MM.1S (cell line): ENCODE results near the gene SNX7.

ENCODE experiments used
- DNase-seq: peaks from one replicate; pipeline ENCODE4 v3.0.0-alpha.2; 2015
- H2AFZ ChIP-seq: fragments of 300-600 bp; sonication (generic); 2 replicates; pipeline ENCODE4 v1.6.0; 2016; ENCODE audit warnings: antibody characterized with exemption, low read length
- H3F3A ChIP-seq: fragments of 300-600 bp; sonication (generic); 2 replicates; pipeline ENCODE4 v1.6.1; 2016; ENCODE audit warnings: mild to moderate bottlenecking, antibody characterized with exemption, low read length, moderate library complexity, mixed read lengths; ENCODE audit not compliant: insufficient read depth
- H3K27ac ChIP-seq: fragments of 300-600 bp; sonication (generic); 2 replicates; pipeline ENCODE4 v1.5.1; 2016; ENCODE audit warnings: mild to moderate bottlenecking, low read length
- H3K27me3 ChIP-seq: fragments of 300-600 bp; sonication (generic); replicated peaks from 2 replicates; pipeline ENCODE4 v1.6.0; 2016; ENCODE audit warnings: low read length; ENCODE audit not compliant: insufficient read depth
- H3K36me3 ChIP-seq: fragments of 300-600 bp; sonication (generic); replicated peaks from 2 replicates; pipeline ENCODE4 v1.6.1; 2016; ENCODE audit warnings: mild to moderate bottlenecking, low read length, mixed read lengths; ENCODE audit not compliant: insufficient read depth
- H3K4me1 ChIP-seq: fragments of 300-600 bp; sonication (generic); 2 replicates; pipeline ENCODE4 v1.6.1; 2016; ENCODE audit warnings: low read length, mixed read lengths
- H3K4me2 ChIP-seq: fragments of 300-600 bp; sonication (generic); 2 replicates; pipeline ENCODE4 v1.6.0; 2016; ENCODE audit warnings: low read depth, low read length
- H3K4me3 ChIP-seq: fragments of 300-600 bp; sonication (generic); 2 replicates; pipeline ENCODE4 v1.5.1; 2016; ENCODE audit warnings: low read length, mixed read lengths
- H3K79me2 ChIP-seq: fragments of 300-600 bp; sonication (generic); 2 replicates; pipeline ENCODE4 v1.6.1; 2016; ENCODE audit warnings: mixed run types, low read length, mixed read lengths
- H3K9ac ChIP-seq: fragments of 300-600 bp; sonication (generic); 2 replicates; pipeline ENCODE4 v1.6.1; 2016; ENCODE audit warnings: low read length, mixed read lengths
- H3K9me2 ChIP-seq: fragments of 300-600 bp; sonication (generic); replicated peaks from 2 replicates; pipeline ENCODE4 v1.6.1; 2016; ENCODE audit warnings: mild to moderate bottlenecking, low read length, mixed read lengths; ENCODE audit not compliant: insufficient read depth
- H3K9me3 ChIP-seq: fragments of 300-600 bp; sonication (generic); replicated peaks from 2 replicates; pipeline ENCODE4 v1.6.1; 2016; ENCODE audit warnings: mild to moderate bottlenecking, low read length, mixed read lengths; ENCODE audit not compliant: insufficient read depth
- H4K20me1 ChIP-seq: fragments of 300-600 bp; sonication (generic); 2 replicates; pipeline ENCODE4 v1.6.1; 2016; ENCODE audit warnings: mild to moderate bottlenecking, low read length, moderate library complexity, mixed read lengths; ENCODE audit not compliant: insufficient read depth
- CTCF ChIP-seq: fragments of 300-600 bp; sonication (generic); IDR thresholded peaks from 2 replicates; pipeline ENCODE4 v1.5.1; 2016; ENCODE audit warnings: antibody characterized with exemption, low read length, mixed read lengths
- EZH2 ChIP-seq: fragments of 300-600 bp; sonication (generic); optimal IDR thresholded peaks from 2 replicates; pipeline ENCODE3; 2017; ENCODE audit warnings: low read depth, mild to moderate bottlenecking, antibody characterized with exemption, low read length, mixed read lengths
- EZH2phosphoT487 ChIP-seq: fragments of 300-600 bp; sonication (generic); IDR thresholded peaks from 2 replicates; pipeline ENCODE4 v1.6.1; 2018; ENCODE audit warnings: antibody characterized with exemption, low read length

The SNX7 gene

GRCh38 chr1:98668733-98669132 is 7.2 kb downstream of the SNX7 start:
- Histone ChIP-seq H3K9ac (no peak overlapping the region), H3K27me3 (no peaks in the 10 kb centered on the region), H3K27ac (no peak overlapping the region), H3F3A (no peaks in the 10 kb centered on the region), H3K79me2 (no peaks in the 10 kb centered on the region), H4K20me1 (no peaks in the 10 kb centered on the region), H3K4me2 (no peak overlapping the region), H3K9me2 (no peaks in the 10 kb centered on the region), H3K9me3 (no peaks in the 10 kb centered on the region), H3K4me3 (no peak overlapping the region), H2AFZ (no peak overlapping the region), H3K4me1 (no peaks in the 10 kb centered on the region), H3K36me3 (no peaks in the 10 kb centered on the region)
- no peak for DNase-seq
- TF ChIP-seq EZH2phosphoT487 = no peak
- TF ChIP-seq EZH2 = no peak
- TF ChIP-seq CTCF = no peak

GRCh38 chr1:98669355-98670296 is 8.1 kb downstream of the SNX7 start:
- no peak overlapping the region for H3K4me3 ChIP-seq
- TF ChIP-seq EZH2 (no peak), EZH2phosphoT487 (no peak), CTCF (no peak)
- H3K9me2 ChIP-seq = no peaks in the 10 kb centered on the region
- no peaks in the 10 kb centered on the region for H3K4me1 ChIP-seq
- H3K9ac ChIP-seq = no peak overlapping the region
- no peaks in the 10 kb centered on the region for H3K79me2 ChIP-seq
- no peak overlapping the region for H3K4me2 ChIP-seq
- H3K27me3 ChIP-seq = no peaks in the 10 kb centered on the region
- no peaks in the 10 kb centered on the region for H3F3A ChIP-seq
- no peaks in the 10 kb centered on the region for H3K9me3 ChIP-seq
- H2AFZ ChIP-seq = no peak overlapping the region
- no peaks in the 10 kb centered on the region for H3K36me3 ChIP-seq
- no peak overlapping the region for H3K27ac ChIP-seq
- no peaks in the 10 kb centered on the region for H4K20me1 ChIP-seq
- no peak for DNase-seq

DNA sequence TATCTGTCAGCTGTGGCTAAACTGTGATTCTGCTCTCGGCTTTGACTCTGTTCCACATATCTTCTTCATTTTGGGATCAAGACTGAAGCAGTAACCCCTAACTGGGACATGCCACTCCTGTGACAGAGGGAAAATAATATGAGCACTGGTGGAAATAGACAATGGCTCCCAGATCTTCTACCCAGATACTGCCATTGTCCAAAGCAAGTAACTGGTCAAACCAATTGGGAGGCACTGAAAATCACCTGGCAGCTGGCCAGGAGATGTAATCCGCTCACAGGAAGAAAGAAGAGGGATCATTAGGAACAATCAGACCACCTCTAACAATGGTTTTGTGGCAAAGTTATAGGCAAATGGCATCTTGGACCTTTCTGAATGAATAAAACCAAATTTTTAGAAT is 10.7 kb downstream of the SNX7 start:
- Histone ChIP-seq H3K79me2 (no peaks in the 10 kb centered on the region), H3K9ac (no peak overlapping the region), H2AFZ (no peak overlapping the region), H3K4me3 (no peak overlapping the region), H3K27ac (no peak overlapping the region), H3F3A (no peaks in the 10 kb centered on the region), H4K20me1 (no peaks in the 10 kb centered on the region), H3K4me2 (no peak overlapping the region), H3K4me1 (no peaks in the 10 kb centered on the region), H3K36me3 (no peaks in the 10 kb centered on the region), H3K9me2 (no peaks in the 10 kb centered on the region), H3K9me3 (no peaks in the 10 kb centered on the region), H3K27me3 (no peaks in the 10 kb centered on the region)
- no peak for TF ChIP-seq CTCF
- TF ChIP-seq EZH2phosphoT487 = no peak
- TF ChIP-seq EZH2 = no peak
- no peak for DNase-seq
